PC-3 (cell line): ENCODE measurements around the gene TDRD1. TPM values are rescaled to one million over a fixed set of nuclear protein-coding genes. Genes with fewer than 3 reads are reported as not detected.

ENCODE experiments used
- ATAC-seq: fragments of 200-7000 bp; cut with Tn5 transposase; 2 replicates; pipeline ENCODE4 v1.9.1; 2020; ENCODE audit warnings: mild to moderate bottlenecking, moderate library complexity
- BruUV-seq: library from RNA; stranded (reverse); fragments of 400-500 nt; replicated peaks from 2 replicates; lab custom pipeline; 2021; lab: Mats Ljungman, UMichigan
- CTCF ChIA-PET: fragments of 300-600 bp; sonication (Branson Sonifier 250); formaldehyde crosslinking; loops from one replicate; lab custom pipeline; 2022; ENCODE audit warnings: antibody characterized with exemption; lab: Charles Lee
- POLR2A ChIA-PET: fragments of 300-600 bp; sonication (Branson Sonifier 250); formaldehyde crosslinking; loops from one replicate; lab custom pipeline; 2022; ENCODE audit warnings: antibody characterized with exemption; ENCODE audit not compliant: unreplicated experiment; lab: Charles Lee
- DNase-seq: peaks from one replicate; pipeline ENCODE4 v3.0.0-alpha.2; 2015
- H2AFZ ChIP-seq: fragments of 300-600 bp; sonication (generic); 2 replicates; pipeline ENCODE4 v1.6.0; 2016; ENCODE audit warnings: antibody characterized with exemption, low read length
- H3F3A ChIP-seq: fragments of 300-600 bp; sonication (generic); one replicate; pipeline ENCODE4 v1.6.0; 2017; ENCODE audit warnings: antibody characterized with exemption, low read length, control low read depth, mild to moderate bottlenecking; ENCODE audit not compliant: unreplicated experiment
- H3K27ac ChIP-seq: fragments of 300-600 bp; sonication (generic); 2 replicates; pipeline ENCODE4 v1.5.1; 2016; ENCODE audit warnings: mild to moderate bottlenecking, low read length
- H3K27me3 ChIP-seq: fragments of 300-600 bp; sonication (generic); 2 replicates; pipeline ENCODE4 v1.6.1; 2016; ENCODE audit warnings: low read length, mixed read lengths
- H3K36me3 ChIP-seq: fragments of 300-600 bp; sonication (generic); 2 replicates; pipeline ENCODE4 v1.6.1; 2016; ENCODE audit warnings: low read depth, mixed run types, low read length, mixed read lengths
- H3K4me1 ChIP-seq: fragments of 300-600 bp; sonication (generic); 2 replicates; pipeline ENCODE4 v1.5.1; 2016; ENCODE audit warnings: low read length; ENCODE audit not compliant: insufficient read depth
- H3K4me2 ChIP-seq: fragments of 300-600 bp; sonication (generic); 2 replicates; pipeline ENCODE4 v1.6.0; 2016; ENCODE audit warnings: low read length
- H3K4me3 ChIP-seq: fragments of 300-600 bp; sonication (generic); 2 replicates; pipeline ENCODE4 v1.5.1; 2016; ENCODE audit warnings: mild to moderate bottlenecking, low read length, mixed read lengths
- H3K79me2 ChIP-seq: fragments of 300-600 bp; sonication (generic); 2 replicates; pipeline ENCODE4 v1.6.1; 2017; ENCODE audit warnings: low read length, mixed read lengths
- H3K9ac ChIP-seq: fragments of 300-600 bp; sonication (generic); 2 replicates; pipeline ENCODE4 v1.6.0; 2016; ENCODE audit warnings: mild to moderate bottlenecking, low read length
- H3K9me2 ChIP-seq: fragments of 300-600 bp; sonication (generic); replicated peaks from 2 replicates; pipeline ENCODE4 v1.6.1; 2016; ENCODE audit warnings: mixed run types, low read length, mixed read lengths
- H3K9me3 ChIP-seq: fragments of 300-600 bp; sonication (generic); 2 replicates; pipeline ENCODE4 v1.6.1; 2016; ENCODE audit warnings: low read length, mixed read lengths
- H4K20me1 ChIP-seq: fragments of 300-600 bp; sonication (generic); 2 replicates; pipeline ENCODE4 v1.6.1; 2016; ENCODE audit warnings: low read length, mixed read lengths
- EZH2 ChIP-seq: fragments of 300-600 bp; sonication (generic); IDR thresholded peaks from one replicate; pipeline ENCODE4 v1.6.1; 2017; ENCODE audit warnings: antibody characterized with exemption, mild to moderate bottlenecking, low read length; ENCODE audit not compliant: unreplicated experiment
- EZH2phosphoT487 ChIP-seq: fragments of 300-600 bp; sonication (generic); IDR thresholded peaks from 2 replicates; pipeline ENCODE4 v1.6.1; 2018; ENCODE audit warnings: mild to moderate bottlenecking, antibody characterized with exemption, low read length, borderline replicate concordance
- intact Hi-C: fragments of 100-400 bp; cut with micrococcal nuclease; formaldehyde crosslinking; loops from 2 replicates; pipeline ENCODE4 v1.9.0; 2023
- total RNA-seq: library from RNA; depleted of rRNA; stranded (reverse); fragments of >200 nt; gene quantifications from 2 replicates; pipeline ENCODE4 v1.2.3, GENCODE V29; 2014
- TF ChIP-seq, protein P1 (sequence below): fragments of 300-600 bp; sonication (generic); conservative IDR thresholded peaks from 2 replicates; pipeline ENCODE4 v1.5.1; 2017; ENCODE audit warnings: antibody characterized with exemption, low read depth, mild to moderate bottlenecking, low read length

The TDRD1 gene
- total RNA-seq, 1 experiment from 2014 or later: not detected

DNA sequence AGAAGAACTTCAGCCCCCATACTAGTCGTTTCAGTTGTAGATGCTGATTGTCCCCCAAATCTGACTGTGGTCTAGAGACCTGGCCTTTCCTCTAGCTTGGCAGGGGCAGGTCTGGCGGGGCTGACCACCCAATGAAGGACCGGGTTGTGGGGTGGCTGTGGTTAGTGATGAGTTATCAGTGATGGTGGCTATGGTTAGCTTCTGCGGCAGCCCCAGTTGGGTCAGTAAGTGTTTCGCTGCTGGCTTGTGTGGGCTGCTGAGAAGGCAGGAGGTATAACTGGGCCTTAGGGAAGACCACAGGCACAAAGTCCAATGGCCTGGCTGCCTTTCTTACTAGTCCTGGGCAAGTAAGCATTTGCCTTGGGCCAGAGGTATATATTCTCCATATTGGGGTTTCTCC is 81.2 kb downstream of the TDRD1 start:
- H3K27ac ChIP-seq: no peak overlapping the region
- H4K20me1 ChIP-seq: no peaks in the 10 kb centered on the region
- H3K4me2 ChIP-seq: no peak overlapping the region
- no peaks in the 10 kb centered on the region for H3K4me1 ChIP-seq
- TF ChIP-seq, protein P1, sequence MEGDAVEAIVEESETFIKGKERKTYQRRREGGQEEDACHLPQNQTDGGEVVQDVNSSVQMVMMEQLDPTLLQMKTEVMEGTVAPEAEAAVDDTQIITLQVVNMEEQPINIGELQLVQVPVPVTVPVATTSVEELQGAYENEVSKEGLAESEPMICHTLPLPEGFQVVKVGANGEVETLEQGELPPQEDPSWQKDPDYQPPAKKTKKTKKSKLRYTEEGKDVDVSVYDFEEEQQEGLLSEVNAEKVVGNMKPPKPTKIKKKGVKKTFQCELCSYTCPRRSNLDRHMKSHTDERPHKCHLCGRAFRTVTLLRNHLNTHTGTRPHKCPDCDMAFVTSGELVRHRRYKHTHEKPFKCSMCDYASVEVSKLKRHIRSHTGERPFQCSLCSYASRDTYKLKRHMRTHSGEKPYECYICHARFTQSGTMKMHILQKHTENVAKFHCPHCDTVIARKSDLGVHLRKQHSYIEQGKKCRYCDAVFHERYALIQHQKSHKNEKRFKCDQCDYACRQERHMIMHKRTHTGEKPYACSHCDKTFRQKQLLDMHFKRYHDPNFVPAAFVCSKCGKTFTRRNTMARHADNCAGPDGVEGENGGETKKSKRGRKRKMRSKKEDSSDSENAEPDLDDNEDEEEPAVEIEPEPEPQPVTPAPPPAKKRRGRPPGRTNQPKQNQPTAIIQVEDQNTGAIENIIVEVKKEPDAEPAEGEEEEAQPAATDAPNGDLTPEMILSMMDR: no peak
- TF ChIP-seq EZH2 (no peak), EZH2phosphoT487 (no peak)
- H3K9ac ChIP-seq: no peak overlapping the region
- DNase-seq: no peak
- H3K9me2 ChIP-seq: no peaks in the 10 kb centered on the region
- ATAC-seq: no peak
- ChIA-PET POLR2A (no interaction called here), CTCF (no interaction called here)
- no peak overlapping the region for H3K4me3 ChIP-seq
- no peaks in the 10 kb centered on the region for H3K27me3 ChIP-seq
- H3K9me3 ChIP-seq: no peaks in the 10 kb centered on the region
- intact Hi-C loops: no loop called here
- no peaks in the 10 kb centered on the region for H3K36me3 ChIP-seq
- H3K79me2 ChIP-seq: no peaks in the 10 kb centered on the region
- BruUV-seq: no TSS peak
- no peak overlapping the region for H2AFZ ChIP-seq
- H3F3A ChIP-seq: no peaks in the 10 kb centered on the region

DNA sequence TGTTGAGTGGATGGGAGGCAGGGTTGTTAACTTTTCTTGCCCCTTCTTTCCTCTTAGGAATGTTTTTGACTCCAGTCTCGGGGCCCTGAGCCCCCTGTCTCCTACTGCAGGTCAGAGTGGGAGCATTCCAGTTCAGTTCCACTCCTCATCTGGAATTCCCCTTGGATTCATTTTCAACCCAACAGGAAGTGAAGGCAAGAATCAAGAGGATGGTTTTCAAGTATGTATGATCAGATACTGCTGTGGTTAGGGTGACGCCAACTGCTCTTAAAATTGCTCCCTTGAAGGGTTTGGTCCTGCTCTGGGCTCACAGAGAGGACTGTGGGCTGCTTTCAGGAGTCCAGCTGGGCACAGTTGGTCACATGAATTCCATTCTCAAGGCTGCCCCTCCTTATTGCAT is 81.9 kb downstream of the TDRD1 start:
- ATAC-seq (no peak), DNase-seq (no peak)
- Histone ChIP-seq H3K36me3 (no peaks in the 10 kb centered on the region), H3K27me3 (no peaks in the 10 kb centered on the region), H3K79me2 (no peaks in the 10 kb centered on the region), H3K4me2 (no peak overlapping the region), H4K20me1 (no peaks in the 10 kb centered on the region), H3K9ac (no peak overlapping the region), H3K27ac (no peak overlapping the region), H3K9me3 (no peaks in the 10 kb centered on the region), H3K4me1 (no peaks in the 10 kb centered on the region), H3K9me2 (no peaks in the 10 kb centered on the region), H3K4me3 (no peak overlapping the region), H3F3A (no peaks in the 10 kb centered on the region), H2AFZ (no peak overlapping the region)
- TF ChIP-seq EZH2phosphoT487 (no peak), EZH2 (no peak)
- ChIA-PET POLR2A (no interaction called here), CTCF (no interaction called here)
- intact Hi-C loops: no loop called here
- no TSS peak for BruUV-seq

DNA sequence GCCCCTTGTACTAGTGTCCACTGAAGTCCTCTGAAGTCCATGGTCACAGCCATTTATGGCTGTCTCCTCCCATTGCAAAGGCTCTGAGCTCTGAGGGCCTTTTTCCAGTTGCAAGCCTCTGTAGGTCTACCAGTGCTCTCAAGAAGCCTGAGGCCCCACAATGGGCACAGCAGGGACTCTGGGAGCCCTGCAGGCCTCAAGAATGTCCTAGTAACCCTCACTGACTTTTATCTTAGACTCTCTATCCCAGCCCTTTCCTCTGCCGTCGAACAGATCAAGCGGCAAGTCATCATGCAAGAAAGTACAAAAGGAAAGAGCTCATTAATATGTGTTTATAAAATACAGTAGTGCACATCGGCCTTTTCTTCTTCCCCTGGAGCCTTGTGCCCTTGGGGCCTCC is 83.3 kb downstream of the TDRD1 start:
- H3K79me2 ChIP-seq: no peaks in the 10 kb centered on the region
- peaks cover 7% of the 10 kb centered on the region; the same call in 1 of the 2 replicates for H3K4me1 ChIP-seq
- no peaks in the 10 kb centered on the region for H3K27me3 ChIP-seq
- no peaks in the 10 kb centered on the region for H3K9me2 ChIP-seq
- no peaks in the 10 kb centered on the region for H4K20me1 ChIP-seq
- H3K27ac ChIP-seq: no peak overlapping the region
- no peak for DNase-seq
- no peaks in the 10 kb centered on the region for H3K9me3 ChIP-seq
- no peak for ATAC-seq
- TF ChIP-seq, protein P1: no peak
- TF ChIP-seq EZH2 (no peak), EZH2phosphoT487 (no peak)
- ChIA-PET CTCF (no interaction called here), POLR2A (no interaction called here)
- no peaks in the 10 kb centered on the region for H3F3A ChIP-seq
- no peak overlapping the region for H3K9ac ChIP-seq
- no peak overlapping the region for H2AFZ ChIP-seq
- no peaks in the 10 kb centered on the region for H3K36me3 ChIP-seq
- intact Hi-C loops: no loop called here
- H3K4me2 ChIP-seq: no peak overlapping the region
- H3K4me3 ChIP-seq: no peak overlapping the region
- BruUV-seq: no TSS peak
